Measurements from ENCODE around the gene GRK1. TPM values are rescaled to one million over a fixed set of nuclear protein-coding genes. Genes with fewer than 3 reads are reported as not detected.
A peak's percentile ranks its signal among the peaks of the same experiment; 100 is the strongest.

The GRK1 gene
- total and polyA plus RNA-seq, 2 donors = 0.11 to 0.14 TPM

GRCh38 chr13:113630804-113631203, 36.2 kb upstream of the GRK1 start:
- no peak for DNase-seq (ENCODE audit: low read depth in 6 of 9, low spot score in 9 of 9)
- 86% methylated on average over 6 of the region's 6 CpGs for WGBS
- H3K4me1 ChIP-seq (ENCODE audit: control insufficient read depth in 2 of 2, insufficient read depth in 2 of 2, low read length in 2 of 2) = peaks cover 0 to 16% of the 10 kb centered on the region in 2 donors
- H3K9me3 ChIP-seq (ENCODE audit: control insufficient read depth in 2 of 2, insufficient read depth in 1 of 2, low read length in 1 of 2) = no peaks in the 10 kb centered on the region
- peaks cover 59 to 71% of the 10 kb centered on the region in 2 donors for H3K36me3 ChIP-seq (ENCODE audit: control insufficient read depth in 2 of 2, insufficient read depth in 2 of 2, low read length in 1 of 2)
- no peak overlapping the region for H3K4me3 ChIP-seq (ENCODE audit: low read length in 2 of 2)
- H3K27ac ChIP-seq (ENCODE audit: low read depth in 1 of 2, low read length in 1 of 2) = no peak overlapping the region
- H3K27me3 ChIP-seq (ENCODE audit: control insufficient read depth in 2 of 2, insufficient read depth in 1 of 2, low read length in 1 of 2) = no peaks in the 10 kb centered on the region

- Histone ChIP-seq H3K4me3 (ENCODE audit: low read length in 2 of 2) (no peak overlapping the region), H3K27ac (ENCODE audit: low read depth in 1 of 2, low read length in 1 of 2) (no peak overlapping the region), H3K36me3 (ENCODE audit: control insufficient read depth in 2 of 2, insufficient read depth in 2 of 2, low read length in 1 of 2) (peaks cover 66 to 76% of the 10 kb centered on the region in 2 donors), H3K4me1 (ENCODE audit: control insufficient read depth in 2 of 2, insufficient read depth in 2 of 2, low read length in 2 of 2) (peaks cover 0 to 16% of the 10 kb centered on the region in 2 donors), H3K27me3 (ENCODE audit: control insufficient read depth in 2 of 2, insufficient read depth in 1 of 2, low read length in 1 of 2) (no peaks in the 10 kb centered on the region), H3K9me3 (ENCODE audit: control insufficient read depth in 2 of 2, insufficient read depth in 1 of 2, low read length in 1 of 2) (peaks cover 0 to 5% of the 10 kb centered on the region in 2 donors)
- WGBS = 98% methylated on average over 42 of the region's 42 CpGs
- no peak for DNase-seq (ENCODE audit: low read depth in 6 of 9, low spot score in 9 of 9)
These were observed 35.5 kb upstream of the GRK1 start for GRCh38 chr13:113631341-113632095.

- no peaks in the 10 kb centered on the region for H3K27me3 ChIP-seq (ENCODE audit: control insufficient read depth in 2 of 2, insufficient read depth in 1 of 2, low read length in 1 of 2)
- H3K4me3 ChIP-seq (ENCODE audit: low read length in 2 of 2) = no peak overlapping the region
- WGBS = 97% methylated on average over 38 of the region's 38 CpGs
- no peak for DNase-seq (ENCODE audit: low read depth in 6 of 9, low spot score in 9 of 9)
- peaks cover 71 to 82% of the 10 kb centered on the region in 2 donors for H3K36me3 ChIP-seq (ENCODE audit: control insufficient read depth in 2 of 2, insufficient read depth in 2 of 2, low read length in 1 of 2)
- H3K27ac ChIP-seq (ENCODE audit: low read depth in 1 of 2, low read length in 1 of 2) = no peak overlapping the region
- H3K4me1 ChIP-seq (ENCODE audit: control insufficient read depth in 2 of 2, insufficient read depth in 2 of 2, low read length in 2 of 2) = peaks cover 0 to 16% of the 10 kb centered on the region in 2 donors
- peaks cover 0 to 5% of the 10 kb centered on the region in 2 donors for H3K9me3 ChIP-seq (ENCODE audit: control insufficient read depth in 2 of 2, insufficient read depth in 1 of 2, low read length in 1 of 2)
These were observed 34.1 kb upstream of the GRK1 start for GRCh38 chr13:113632706-113633484.

- Histone ChIP-seq H3K27ac (ENCODE audit: low read depth in 1 of 2, low read length in 1 of 2) (no peak overlapping the region), H3K9me3 (ENCODE audit: control insufficient read depth in 2 of 2, insufficient read depth in 1 of 2, low read length in 1 of 2) (peaks cover 0 to 5% of the 10 kb centered on the region in 2 donors), H3K27me3 (ENCODE audit: control insufficient read depth in 2 of 2, insufficient read depth in 1 of 2, low read length in 1 of 2) (no peaks in the 10 kb centered on the region), H3K4me3 (ENCODE audit: low read length in 2 of 2) (no peak overlapping the region), H3K36me3 (ENCODE audit: control insufficient read depth in 2 of 2, insufficient read depth in 2 of 2, low read length in 1 of 2) (peaks cover 72 to 85% of the 10 kb centered on the region in 2 donors), H3K4me1 (ENCODE audit: control insufficient read depth in 2 of 2, insufficient read depth in 2 of 2, low read length in 2 of 2) (peaks cover 0 to 16% of the 10 kb centered on the region in 2 donors)
- DNase-seq (ENCODE audit: low read depth in 6 of 9, low spot score in 9 of 9) = no peak
- WGBS = 98% methylated on average over 18 of the region's 18 CpGs
These were observed 33.5 kb upstream of the GRK1 start for GRCh38 chr13:113633485-113633873.

- Histone ChIP-seq H3K27ac (ENCODE audit: low read depth in 1 of 2, low read length in 1 of 2) (peak overlapping the region in 1 of 2 donors; percentile 62), H3K9me3 (ENCODE audit: control insufficient read depth in 2 of 2, insufficient read depth in 1 of 2, low read length in 1 of 2) (peaks cover 0 to 5% of the 10 kb centered on the region in 2 donors), H3K4me1 (ENCODE audit: control insufficient read depth in 2 of 2, insufficient read depth in 2 of 2, low read length in 2 of 2) (peaks cover 0 to 16% of the 10 kb centered on the region in 2 donors), H3K27me3 (ENCODE audit: control insufficient read depth in 2 of 2, insufficient read depth in 1 of 2, low read length in 1 of 2) (no peaks in the 10 kb centered on the region), H3K36me3 (ENCODE audit: control insufficient read depth in 2 of 2, insufficient read depth in 2 of 2, low read length in 1 of 2) (peaks cover 71 to 88% of the 10 kb centered on the region in 2 donors), H3K4me3 (ENCODE audit: low read length in 2 of 2) (no peak overlapping the region)
- 93% methylated on average over 16 of the region's 16 CpGs for WGBS
- DNase-seq (ENCODE audit: low read depth in 6 of 9, low spot score in 9 of 9) = peak in 7 of 9 donors; percentile 5 to 65 (median 25)
These were observed 32.6 kb upstream of the GRK1 start for GRCh38 chr13:113634279-113635047.

- H3K9me3 ChIP-seq (ENCODE audit: control insufficient read depth in 2 of 2, insufficient read depth in 1 of 2, low read length in 1 of 2) = peaks cover 0 to 5% of the 10 kb centered on the region in 2 donors
- WGBS = 97% methylated on average over 7 of the region's 7 CpGs
- H3K36me3 ChIP-seq (ENCODE audit: control insufficient read depth in 2 of 2, insufficient read depth in 2 of 2, low read length in 1 of 2) = peaks cover 72 to 89% of the 10 kb centered on the region in 2 donors
- no peak for DNase-seq (ENCODE audit: low read depth in 6 of 9, low spot score in 9 of 9)
- H3K4me3 ChIP-seq (ENCODE audit: low read length in 2 of 2) = no peak overlapping the region
- H3K27me3 ChIP-seq (ENCODE audit: control insufficient read depth in 2 of 2, insufficient read depth in 1 of 2, low read length in 1 of 2) = no peaks in the 10 kb centered on the region
- peak overlapping the region in 1 of 2 donors; percentile 62 for H3K27ac ChIP-seq (ENCODE audit: low read depth in 1 of 2, low read length in 1 of 2)
- peaks cover 0 to 16% of the 10 kb centered on the region in 2 donors for H3K4me1 ChIP-seq (ENCODE audit: control insufficient read depth in 2 of 2, insufficient read depth in 2 of 2, low read length in 2 of 2)
These were observed 32.0 kb upstream of the GRK1 start for GRCh38 chr13:113635048-113635420.

GRCh38 chr13:113635709-113636108, 31.3 kb upstream of the GRK1 start:
- DNase-seq (ENCODE audit: low read depth in 6 of 9, low spot score in 9 of 9) = no peak
- no peaks in the 10 kb centered on the region for H3K27me3 ChIP-seq (ENCODE audit: control insufficient read depth in 2 of 2, insufficient read depth in 1 of 2, low read length in 1 of 2)

GRCh38 chr13:113636266-113636963, 30.6 kb upstream of the GRK1 start:
- H3K36me3 ChIP-seq (ENCODE audit: control insufficient read depth in 2 of 2, insufficient read depth in 2 of 2, low read length in 1 of 2) = peaks cover 68 to 92% of the 10 kb centered on the region in 2 donors
- H3K4me1 ChIP-seq (ENCODE audit: control insufficient read depth in 2 of 2, insufficient read depth in 2 of 2, low read length in 2 of 2) = peaks cover 0 to 13% of the 10 kb centered on the region in 2 donors
- H3K27me3 ChIP-seq (ENCODE audit: control insufficient read depth in 2 of 2, insufficient read depth in 1 of 2, low read length in 1 of 2) = no peaks in the 10 kb centered on the region
- peaks cover 0 to 6% of the 10 kb centered on the region in 2 donors for H3K9me3 ChIP-seq (ENCODE audit: control insufficient read depth in 2 of 2, insufficient read depth in 1 of 2, low read length in 1 of 2)
- H3K27ac ChIP-seq (ENCODE audit: low read depth in 1 of 2, low read length in 1 of 2) = no peak overlapping the region
- WGBS = 98% methylated on average over 24 of the region's 24 CpGs
- H3K4me3 ChIP-seq (ENCODE audit: low read length in 2 of 2) = no peak overlapping the region
- no peak for DNase-seq (ENCODE audit: low read depth in 6 of 9, low spot score in 9 of 9)

More at GRCh38 chr13:113635709-113636108, 31.3 kb upstream of the GRK1 start:
- WGBS = 99% methylated on average over 25 of the region's 25 CpGs
- Histone ChIP-seq H3K4me3 (ENCODE audit: low read length in 2 of 2) (no peak overlapping the region), H3K9me3 (ENCODE audit: control insufficient read depth in 2 of 2, insufficient read depth in 1 of 2, low read length in 1 of 2) (peaks cover 0 to 5% of the 10 kb centered on the region in 2 donors), H3K4me1 (ENCODE audit: control insufficient read depth in 2 of 2, insufficient read depth in 2 of 2, low read length in 2 of 2) (peaks cover 0 to 13% of the 10 kb centered on the region in 2 donors), H3K27ac (ENCODE audit: low read depth in 1 of 2, low read length in 1 of 2) (no peak overlapping the region), H3K36me3 (ENCODE audit: control insufficient read depth in 2 of 2, insufficient read depth in 2 of 2, low read length in 1 of 2) (peaks cover 70 to 91% of the 10 kb centered on the region in 2 donors)
